Fibroblast of lung (primary cell): ENCODE measurements around the gene CRADD. TPM values are rescaled to one million over a fixed set of nuclear protein-coding genes. Genes with fewer than 3 reads are reported as not detected.

ENCODE experiments used
- DNase-seq, 2 donors: peaks; one replicate each; pipeline versions ENCODE4 v3.0.0 to v3.0.0-alpha.2; 2010; ENCODE audit warnings: low read depth in 2 of 2
- H2AFZ ChIP-seq: 2 replicates; pipeline ENCODE4 v1.5.1; 2012; ENCODE audit warnings: low read length, control low read depth, inconsistent platforms
- H3K27ac ChIP-seq: 2 replicates; pipeline ENCODE4 v1.5.1; 2011; ENCODE audit warnings: low read length, control low read depth; ENCODE audit not compliant: insufficient read depth
- H3K27me3 ChIP-seq: 2 replicates; pipeline ENCODE4 v1.5.1; 2011; ENCODE audit warnings: mild to moderate bottlenecking, low read length; ENCODE audit not compliant: control insufficient read depth, insufficient read depth
- H3K36me3 ChIP-seq: 2 replicates; pipeline ENCODE4 v1.5.1; 2011; ENCODE audit warnings: low read length; ENCODE audit not compliant: control insufficient read depth, insufficient read depth
- H3K4me1 ChIP-seq: 2 replicates; pipeline ENCODE4 v1.5.1; 2011; ENCODE audit warnings: low read length; ENCODE audit not compliant: control insufficient read depth, insufficient read depth; ENCODE audit errors: extremely low read depth
- H3K4me2 ChIP-seq: 2 replicates; pipeline ENCODE4 v1.5.1; 2011; ENCODE audit warnings: low read length, control low read depth; ENCODE audit not compliant: insufficient read depth; ENCODE audit errors: extremely low read depth
- H3K4me3 ChIP-seq, 4 experiments: fragments of 200-600 bp in 1 of 4; sonication (generic) in 1 of 4; replicated peaks in 1 of 4; 2 replicates each; pipeline ENCODE4 v1.5.1; 2011 to 2016; ENCODE audit warnings: low read length in 4 of 4, low read depth in 3 of 4, mild to moderate bottlenecking in 3 of 4, control low read depth in 2 of 4, inconsistent platforms in 1 of 4, mixed read lengths in 1 of 4; ENCODE audit not compliant: insufficient read depth in 1 of 4; ENCODE audit errors: control extremely low read depth in 1 of 4
- H3K79me2 ChIP-seq: 2 replicates; pipeline ENCODE4 v1.5.1; 2012; ENCODE audit warnings: mild to moderate bottlenecking, low read length, inconsistent platforms; ENCODE audit not compliant: control insufficient read depth, insufficient read depth
- H3K9ac ChIP-seq: 2 replicates; pipeline ENCODE4 v1.5.1; 2011; ENCODE audit warnings: mild to moderate bottlenecking, low read length, control low read depth; ENCODE audit not compliant: insufficient read depth
- H3K9me3 ChIP-seq: 2 replicates; pipeline ENCODE4 v1.5.1; 2012; ENCODE audit warnings: low read depth, low read length; ENCODE audit not compliant: control insufficient read depth, insufficient read depth
- H4K20me1 ChIP-seq: 2 replicates; pipeline ENCODE4 v1.5.1; 2011; ENCODE audit warnings: low read length; ENCODE audit not compliant: control insufficient read depth, insufficient read depth; ENCODE audit errors: extremely low read depth
- EZH2 ChIP-seq: IDR thresholded peaks from 2 replicates; pipeline ENCODE4 v1.5.1; 2012; ENCODE audit warnings: low read length, control low read depth, mild to moderate bottlenecking; ENCODE audit errors: missing control alignments
- polyA plus RNA-seq, 2 donors: library from polyadenylated mRNA; depleted of rRNA in 1 of 2; stranded (reverse) in 1 of 2; unstranded in 1 of 2; fragments of >200 nt; gene quantifications; 2 replicates each; pipeline ENCODE4 v1.2.1, GENCODE V29; 2011 to 2012; ENCODE audit warnings: missing spikeins in 1 of 2
- total RNA-seq: library from RNA; depleted of rRNA; stranded (reverse); fragments of >200 nt; gene quantifications from 2 replicates; pipeline ENCODE4 v1.2.1, GENCODE V29; 2014
- TF ChIP-seq, protein P1 (sequence below), 2 donors: IDR thresholded peaks in 1 of 2; conservative IDR thresholded peaks in 1 of 2; 1 replicate in 1 of 2; 2 replicates in 1 of 2; pipeline ENCODE4 v1.5.1; 2011 to 2012; ENCODE audit warnings: low read length in 2 of 2, control low read depth in 1 of 2, inconsistent platforms in 1 of 2, low read depth in 1 of 2, mild to moderate bottlenecking in 1 of 2

The CRADD gene
- total and polyA plus RNA-seq, 2 donors (not counting 1 experiment from before 2014, with no cell fraction given): 13.5 to 21.1 TPM

DNA sequence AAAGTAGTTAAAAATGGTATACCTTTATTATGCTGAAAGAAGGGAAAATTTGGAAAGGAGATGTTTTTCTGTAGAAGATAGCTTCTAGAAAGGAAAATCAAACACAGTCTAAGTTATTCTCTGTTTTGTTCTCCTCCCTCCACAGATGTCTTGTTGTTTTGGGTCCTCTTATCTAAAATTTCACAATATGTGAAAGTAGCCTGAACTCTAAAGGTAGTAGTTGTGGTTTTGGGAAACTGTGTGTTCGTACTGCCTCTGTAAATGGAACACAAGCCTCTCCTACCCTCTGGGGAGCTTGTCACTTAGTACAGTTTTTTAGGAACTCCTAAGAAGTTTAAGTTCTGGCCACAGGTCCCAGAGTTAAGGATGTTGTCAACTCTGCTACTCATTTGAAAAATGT is 112.6 kb downstream of the CRADD start:
- Histone ChIP-seq H3K27ac (peak overlapping the region; percentile 26), H3K4me1 (peaks cover 18% of the 10 kb centered on the region), H3K79me2 (no peaks in the 10 kb centered on the region), H2AFZ (no peak overlapping the region), H4K20me1 (no peaks in the 10 kb centered on the region), H3K27me3 (no peaks in the 10 kb centered on the region), H3K9me3 (no peaks in the 10 kb centered on the region), H3K4me2 (no peak overlapping the region), H3K4me3 (no peak overlapping the region), H3K36me3 (no peaks in the 10 kb centered on the region), H3K9ac (no peak overlapping the region)
- DNase-seq: no peak
- TF ChIP-seq, protein P1, sequence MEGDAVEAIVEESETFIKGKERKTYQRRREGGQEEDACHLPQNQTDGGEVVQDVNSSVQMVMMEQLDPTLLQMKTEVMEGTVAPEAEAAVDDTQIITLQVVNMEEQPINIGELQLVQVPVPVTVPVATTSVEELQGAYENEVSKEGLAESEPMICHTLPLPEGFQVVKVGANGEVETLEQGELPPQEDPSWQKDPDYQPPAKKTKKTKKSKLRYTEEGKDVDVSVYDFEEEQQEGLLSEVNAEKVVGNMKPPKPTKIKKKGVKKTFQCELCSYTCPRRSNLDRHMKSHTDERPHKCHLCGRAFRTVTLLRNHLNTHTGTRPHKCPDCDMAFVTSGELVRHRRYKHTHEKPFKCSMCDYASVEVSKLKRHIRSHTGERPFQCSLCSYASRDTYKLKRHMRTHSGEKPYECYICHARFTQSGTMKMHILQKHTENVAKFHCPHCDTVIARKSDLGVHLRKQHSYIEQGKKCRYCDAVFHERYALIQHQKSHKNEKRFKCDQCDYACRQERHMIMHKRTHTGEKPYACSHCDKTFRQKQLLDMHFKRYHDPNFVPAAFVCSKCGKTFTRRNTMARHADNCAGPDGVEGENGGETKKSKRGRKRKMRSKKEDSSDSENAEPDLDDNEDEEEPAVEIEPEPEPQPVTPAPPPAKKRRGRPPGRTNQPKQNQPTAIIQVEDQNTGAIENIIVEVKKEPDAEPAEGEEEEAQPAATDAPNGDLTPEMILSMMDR (conservative IDR thresholded peaks at IDR 0.05 in 1 of 2, IDR thresholded peaks at IDR 0.05 in 1 of 2; ENCODE audit: low read depth in 1 of 2, low read length in 2 of 2): no peak
- no peak for TF ChIP-seq EZH2

DNA sequence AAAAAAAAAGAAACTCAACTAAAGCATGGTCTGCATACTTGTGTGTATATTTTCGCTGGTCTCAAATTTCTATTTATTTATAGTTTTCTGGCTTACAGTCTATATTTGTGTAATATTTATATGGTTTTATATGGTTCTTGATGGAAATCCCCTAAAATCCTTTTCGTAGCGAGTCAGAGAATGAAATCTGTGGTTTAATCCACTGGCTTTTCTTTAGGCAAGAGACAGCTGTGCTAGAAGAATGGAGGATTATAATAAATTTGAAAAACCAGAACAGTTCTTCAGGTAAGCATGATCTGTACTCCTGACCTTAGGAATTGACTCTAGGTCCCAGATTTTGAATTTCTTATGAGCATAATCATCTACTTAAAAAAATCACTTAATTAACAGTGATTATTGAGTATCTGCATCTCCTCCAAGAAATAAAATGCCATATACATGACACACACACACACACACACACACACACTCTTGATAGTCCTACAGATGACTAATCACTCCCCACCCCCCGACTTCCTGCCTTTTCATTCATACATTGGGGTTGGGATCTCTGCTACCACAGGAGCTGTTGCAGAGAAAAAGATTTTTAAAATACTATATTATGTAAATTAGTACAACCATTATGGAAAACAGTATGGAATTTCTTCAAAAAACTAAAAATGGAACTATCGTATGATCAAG is 113.4 kb downstream of the CRADD start:
- no peaks in the 10 kb centered on the region for H3K79me2 ChIP-seq

DNA sequence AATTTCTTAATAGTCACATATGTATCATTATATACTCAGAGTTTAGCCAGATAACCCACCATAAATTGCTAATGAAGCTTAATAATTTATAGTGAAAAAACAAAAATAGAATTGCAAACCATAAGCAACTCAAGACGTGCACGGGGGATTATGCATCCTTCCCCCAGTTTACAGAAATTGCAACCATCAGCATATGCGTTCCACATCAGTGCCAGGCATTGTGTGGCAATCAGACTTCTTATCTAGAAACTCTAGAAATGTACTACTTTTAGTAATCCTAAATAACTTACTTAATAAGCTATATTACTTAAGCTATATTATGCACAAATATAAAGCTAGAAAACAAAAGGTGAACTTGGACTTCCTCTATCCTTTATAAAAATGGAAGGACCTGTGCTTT is 115.8 kb downstream of the CRADD start:
- Histone ChIP-seq H3K4me2 (no peak overlapping the region), H3K4me1 (peaks cover 5% of the 10 kb centered on the region), H3K27ac (no peak overlapping the region), H3K27me3 (no peaks in the 10 kb centered on the region), H3K9ac (no peak overlapping the region), H4K20me1 (no peaks in the 10 kb centered on the region), H2AFZ (no peak overlapping the region), H3K9me3 (no peaks in the 10 kb centered on the region), H3K36me3 (no peaks in the 10 kb centered on the region), H3K79me2 (no peaks in the 10 kb centered on the region), H3K4me3 (no peak overlapping the region)
- no peak for DNase-seq
- TF ChIP-seq, protein P1 (conservative IDR thresholded peaks at IDR 0.05 in 1 of 2, IDR thresholded peaks at IDR 0.05 in 1 of 2; ENCODE audit: low read depth in 1 of 2, low read length in 2 of 2): no peak
- TF ChIP-seq EZH2: no peak

More for the DNA sequence above, 113.4 kb downstream of the CRADD start:
- Histone ChIP-seq H3K27ac (peak overlapping the region; percentile 3), H3K4me2 (no peak overlapping the region), H3K9me3 (no peaks in the 10 kb centered on the region), H3K4me3 (no peak overlapping the region), H3K27me3 (no peaks in the 10 kb centered on the region), H4K20me1 (no peaks in the 10 kb centered on the region), H3K9ac (no peak overlapping the region), H3K36me3 (no peaks in the 10 kb centered on the region), H2AFZ (no peak overlapping the region), H3K4me1 (peaks cover 16% of the 10 kb centered on the region)
- TF ChIP-seq EZH2: no peak
- TF ChIP-seq, protein P1 (conservative IDR thresholded peaks at IDR 0.05 in 1 of 2, IDR thresholded peaks at IDR 0.05 in 1 of 2; ENCODE audit: low read depth in 1 of 2, low read length in 2 of 2): no peak
- DNase-seq: peak; percentile 90 to 93
